Left ventricle myocardium superior (tissue), 1 donor: Measurements from ENCODE around the gene CRLF2. TPM values are rescaled to one million over a fixed set of nuclear protein-coding genes. Genes with fewer than 3 reads are reported as not detected.
"Not testable (repeated sequence)": the region's sequence is repeated elsewhere in the genome, so short reads cannot be mapped to it uniquely, and the experiment has no call there.

Experiments used
- ATAC-seq: fragments of 200-7000 bp; cut with Tn5 transposase; one replicate; pipeline ENCODE4 v1.9.1; 2020; ENCODE audit warnings: mild to moderate bottlenecking, moderate library complexity
- DNase-seq: peaks from one replicate; pipeline ENCODE4 v3.0.0-alpha.2; 2020
- intact Hi-C: fragments of 100-400 bp; cut with micrococcal nuclease; formaldehyde crosslinking; loops from one replicate; pipeline ENCODE4 v1.11.0; 2022
- total RNA-seq: library from RNA; stranded (reverse); fragmentation: NEBNext Ultra II Directional; extraction: Animal tissue kit (Norgen Biotek cat#: 25700); gene quantifications from one replicate; pipeline ENCODE4 v1.2.1, GENCODE V29; 2021
- donor health status: DM: no; HTN: yes; CAD: no; lungs with severe emphysema.

Gene CRLF2
- total RNA-seq, 1 donor from 2014 or later = not detected

- intact Hi-C loops = no loop called here
- no peak for DNase-seq
- no peak for ATAC-seq
Measured at GRCh38 chrX:1218286-1218685, 5.8 kb upstream of the CRLF2 start.

- ATAC-seq (no peak), DNase-seq (no peak)
- intact Hi-C loops = no loop called here
Measured at GRCh38 chrX:1215123-1215823, 2.8 kb upstream of the CRLF2 start.

- no peak for DNase-seq
- ATAC-seq = no peak
- intact Hi-C loops = no loop called here
Measured at GRCh38 chrX:1213971-1214370, 1.5 kb upstream of the CRLF2 start.

GRCh38 chrX:1210844-1211243 lies 1.6 kb downstream of the CRLF2 start:
- intact Hi-C loops = no loop called here
- DNase-seq (no peak), ATAC-seq (no peak)

- DNase-seq = no peak
- intact Hi-C loops = no loop called here
- no peak for ATAC-seq
Measured at GRCh38 chrX:1207496-1208025, 4.9 kb downstream of the CRLF2 start.

- DNase-seq (no peak), ATAC-seq (peak; percentile 82)
- intact Hi-C loops = no loop called here
Measured at GRCh38 chrX:1205681-1206611, 6.5 kb downstream of the CRLF2 start.

GRCh38 chrX:1202251-1202650 lies 10.2 kb downstream of the CRLF2 start:
- DNase-seq = no peak
- intact Hi-C loops = no loop called here
- no peak for ATAC-seq

GRCh38 chrX:1196436-1196835 lies 16.0 kb downstream of the CRLF2 start:
- ATAC-seq = no peak
- intact Hi-C loops = no loop called here
- no peak for DNase-seq

GRCh38 chrX:1192196-1192595 lies 20.3 kb downstream of the CRLF2 start:
- intact Hi-C loops, DNase-seq, ATAC-seq: not testable (repeated sequence)

GRCh38 chrX:1190596-1191145 lies 21.8 kb downstream of the CRLF2 start:
- intact Hi-C loops = no loop called here
- DNase-seq (no peak), ATAC-seq (no peak)

- DNase-seq (no peak), ATAC-seq (no peak)
- intact Hi-C loops = no loop called here
Measured at GRCh38 chrX:1185561-1185960, 26.9 kb downstream of the CRLF2 start.

- intact Hi-C loops = no loop called here
- ATAC-seq (no peak), DNase-seq (no peak)
Measured at GRCh38 chrX:1182211-1182610, 30.2 kb downstream of the CRLF2 start.

GRCh38 chrX:1181661-1182060 lies 30.8 kb downstream of the CRLF2 start:
- intact Hi-C loops, DNase-seq, ATAC-seq: not testable (repeated sequence)

GRCh38 chrX:1181170-1181569 lies 31.3 kb downstream of the CRLF2 start:
- ATAC-seq (no peak), DNase-seq (no peak)
- intact Hi-C loops = no loop called here

GRCh38 chrX:1178580-1179057 lies 33.8 kb downstream of the CRLF2 start:
- intact Hi-C loops = no loop called here
- DNase-seq = no peak
- no peak for ATAC-seq

- intact Hi-C loops, ATAC-seq, DNase-seq: not testable (repeated sequence)
Measured at GRCh38 chrX:1176531-1177320, 35.7 kb downstream of the CRLF2 start.

GRCh38 chrX:1174609-1175545 lies 37.6 kb downstream of the CRLF2 start:
- DNase-seq, intact Hi-C loops, ATAC-seq: not testable (repeated sequence)

- intact Hi-C loops, DNase-seq, ATAC-seq: not testable (repeated sequence)
Measured at GRCh38 chrX:1173435-1173834, 39.0 kb downstream of the CRLF2 start.
